Endothelial cell of umbilical vein (primary cell): ENCODE data around the gene COPE. TPM values are rescaled to one million over a fixed set of nuclear protein-coding genes. Genes with fewer than 3 reads are reported as not detected.

ENCODE experiments used
- BruUV-seq: library from RNA; stranded (reverse); fragments of 400-500 nt; replicated peaks from 2 replicates; lab custom pipeline; 2021; lab: Mats Ljungman, UMichigan
- CTCF ChIA-PET: fragments of 300-600, 350-600 bp; sonication (Branson Sonifier 250); formaldehyde crosslinking; loops from one replicate; lab custom pipeline; 2021; ENCODE audit warnings: antibody characterized with exemption, inconsistent platforms; lab: Charles Lee
- POLR2A ChIA-PET: fragments of 300-600, 350-600 bp; sonication (Branson Sonifier 250); formaldehyde crosslinking; loops from one replicate; lab custom pipeline; 2021; ENCODE audit warnings: antibody characterized with exemption, inconsistent platforms; lab: Charles Lee
- DNase-seq: peaks from one replicate; pipeline ENCODE4 v3.0.0-alpha.2; 2011; ENCODE audit warnings: low read depth, low spot score
- FAIRE-seq: peaks from 2 replicates; lab custom pipeline; 2011; peaks lifted over from hg19 to GRCh38; lab: Jason Lieb, UNC
- H2AFZ ChIP-seq: 2 replicates; pipeline ENCODE4 v1.6.0; 2012; ENCODE audit warnings: low read depth, low read length, control low read depth, inconsistent platforms
- H3K27ac ChIP-seq: 2 replicates; pipeline ENCODE4 v1.5.1; 2011; ENCODE audit warnings: low read depth, mild to moderate bottlenecking, control low read depth, low read length, moderate library complexity; ENCODE audit not compliant: insufficient read depth
- H3K27me3 ChIP-seq, 2 experiments: 2 replicates each; pipeline versions ENCODE4 v1.6.0 to v1.6.1; 2011; ENCODE audit warnings: low read length in 2 of 2, mixed read lengths in 1 of 2; ENCODE audit not compliant: control insufficient read depth in 2 of 2, insufficient read depth in 2 of 2
- H3K36me3 ChIP-seq, 2 experiments: 2 replicates in 1 of 2; 3 replicates in 1 of 2; pipeline ENCODE4 v1.5.1; 2011; ENCODE audit warnings: low read length in 2 of 2, mild to moderate bottlenecking in 1 of 2, moderate library complexity in 1 of 2; ENCODE audit not compliant: control insufficient read depth in 2 of 2, insufficient read depth in 2 of 2; ENCODE audit errors: extremely low read depth in 1 of 2
- H3K4me1 ChIP-seq: 3 replicates; pipeline ENCODE4 v1.5.1; 2011; ENCODE audit warnings: mild to moderate bottlenecking, low read length; ENCODE audit not compliant: control insufficient read depth, insufficient read depth; ENCODE audit errors: extremely low read depth
- H3K4me2 ChIP-seq: 2 replicates; pipeline ENCODE4 v1.6.1; 2011; ENCODE audit warnings: low read length, control low read depth, mixed read lengths; ENCODE audit not compliant: insufficient read depth
- H3K4me3 ChIP-seq, 3 experiments: fragments of 200-600 bp in 1 of 3; sonication (generic), shearing (Covaris generic) in 1 of 3; replicated peaks in 1 of 3; 2 replicates each; pipeline ENCODE4 v1.5.1; 2011 to 2016; ENCODE audit warnings: control low read depth in 3 of 3, low read length in 3 of 3, mild to moderate bottlenecking in 2 of 3, inconsistent platforms in 1 of 3, low read depth in 1 of 3, moderate library complexity in 1 of 3; ENCODE audit not compliant: insufficient read depth in 1 of 3
- H3K79me2 ChIP-seq: 2 replicates; pipeline ENCODE4 v1.6.0; 2012; ENCODE audit warnings: low read length, inconsistent platforms; ENCODE audit not compliant: control insufficient read depth, insufficient read depth
- H3K9ac ChIP-seq: replicated peaks from 2 replicates; pipeline ENCODE3; 2011; ENCODE audit warnings: low read length, control low read depth; ENCODE audit not compliant: insufficient read depth; ENCODE audit errors: extremely low read depth
- H3K9me1 ChIP-seq: replicated peaks from 3 replicates; pipeline ENCODE4 v1.6.0; 2011; ENCODE audit warnings: mild to moderate bottlenecking, low read length; ENCODE audit not compliant: control insufficient read depth, insufficient read depth; ENCODE audit errors: extremely low read depth
- H3K9me3 ChIP-seq: replicated peaks from 2 replicates; pipeline ENCODE4 v1.5.1; 2012; ENCODE audit warnings: low read length, inconsistent platforms; ENCODE audit not compliant: control insufficient read depth, insufficient read depth
- H4K20me1 ChIP-seq: replicated peaks from 2 replicates; pipeline ENCODE3; 2011; ENCODE audit warnings: mild to moderate bottlenecking, low read length; ENCODE audit not compliant: control insufficient read depth, insufficient read depth; ENCODE audit errors: extremely low read depth
- EZH2 ChIP-seq: IDR thresholded peaks from 2 replicates; pipeline ENCODE4 v1.6.1; 2012; ENCODE audit warnings: borderline replicate concordance, low read depth, mild to moderate bottlenecking, moderate library complexity, low read length, inconsistent platforms; ENCODE audit not compliant: severe bottlenecking
- FOS ChIP-seq: IDR thresholded peaks from 2 replicates; pipeline ENCODE4 v1.6.1; 2011; ENCODE audit warnings: mild to moderate bottlenecking, low read length, moderate library complexity, borderline replicate concordance; ENCODE audit not compliant: insufficient read depth
- GATA2 ChIP-seq: IDR thresholded peaks from 2 replicates; pipeline ENCODE4 v1.7.0; 2011; ENCODE audit warnings: low read depth, mild to moderate bottlenecking, moderate library complexity, mixed read lengths, low read length; ENCODE audit not compliant: insufficient read length, insufficient read depth
- JUN ChIP-seq: IDR thresholded peaks from 2 replicates; pipeline ENCODE4 v1.6.1; 2011; ENCODE audit warnings: borderline replicate concordance, low read depth; ENCODE audit not compliant: insufficient read length, insufficient read depth
- MYC ChIP-seq: IDR thresholded peaks from one replicate; pipeline ENCODE4 v1.6.1; 2011; ENCODE audit warnings: mild to moderate bottlenecking, low read depth, low read length
- POLR2A ChIP-seq: IDR thresholded peaks from 2 replicates; pipeline ENCODE4 v1.6.1; 2012; ENCODE audit warnings: low read depth, mild to moderate bottlenecking, control low read depth, low read length
- POLR2AphosphoS5 ChIP-seq: IDR thresholded peaks from 2 replicates; pipeline ENCODE4 v1.6.1; 2012; ENCODE audit warnings: low read depth, mild to moderate bottlenecking, control low read depth, low read length, moderate library complexity; ENCODE audit not compliant: insufficient read depth
- dilution Hi-C: fragments of 300-500 bp; cut with MboI; formaldehyde crosslinking; loops from one replicate; pipeline ENCODE4 v1.15.0; 2019; ENCODE audit warnings: low sequenced_read_pairs; ENCODE audit not compliant: extremely low pct_ligation_motif_present
- intact Hi-C: fragments of 100-400 bp; cut with micrococcal nuclease; formaldehyde crosslinking; loops from one replicate; pipeline ENCODE4 v1.10.0; 2022
- polyA plus RNA-seq, 4 experiments: library from polyadenylated mRNA; depleted of rRNA in 3 of 4; stranded (reverse) in 3 of 4; unstranded in 1 of 4; fragments of >200 nt; gene quantifications; 2 replicates each; pipeline versions ENCODE4 v1.2.1 to v1.2.3, GENCODE V29; 2011 to 2012; ENCODE audit warnings: missing spikeins in 1 of 4
- total RNA-seq: library from RNA; stranded (reverse); gene quantifications from 2 replicates; pipeline ENCODE4 v1.2.3, GENCODE V29; 2021
- TF ChIP-seq, protein P1 (sequence below): IDR thresholded peaks from 2 replicates; pipeline ENCODE4 v1.6.1; 2011; ENCODE audit not compliant: insufficient read depth, insufficient read length
- TF ChIP-seq, protein P2 (sequence below), 2 donors: IDR thresholded peaks; 1 replicate in 1 of 2; 2 replicates in 1 of 2; pipeline ENCODE4 v1.5.1; 2011; ENCODE audit warnings: low read length in 2 of 2, mild to moderate bottlenecking in 2 of 2, moderate library complexity in 2 of 2, control low read depth in 1 of 2, inconsistent platforms in 1 of 2, low read depth in 1 of 2; ENCODE audit not compliant: insufficient read depth in 1 of 2; ENCODE audit errors: extremely low read depth in 1 of 2

The COPE gene
- total and polyA plus RNA-seq, 2 donors (not counting 3 experiments of a cell fraction or from before 2014, with no cell fraction given), result 252 to 407 TPM

DNA sequence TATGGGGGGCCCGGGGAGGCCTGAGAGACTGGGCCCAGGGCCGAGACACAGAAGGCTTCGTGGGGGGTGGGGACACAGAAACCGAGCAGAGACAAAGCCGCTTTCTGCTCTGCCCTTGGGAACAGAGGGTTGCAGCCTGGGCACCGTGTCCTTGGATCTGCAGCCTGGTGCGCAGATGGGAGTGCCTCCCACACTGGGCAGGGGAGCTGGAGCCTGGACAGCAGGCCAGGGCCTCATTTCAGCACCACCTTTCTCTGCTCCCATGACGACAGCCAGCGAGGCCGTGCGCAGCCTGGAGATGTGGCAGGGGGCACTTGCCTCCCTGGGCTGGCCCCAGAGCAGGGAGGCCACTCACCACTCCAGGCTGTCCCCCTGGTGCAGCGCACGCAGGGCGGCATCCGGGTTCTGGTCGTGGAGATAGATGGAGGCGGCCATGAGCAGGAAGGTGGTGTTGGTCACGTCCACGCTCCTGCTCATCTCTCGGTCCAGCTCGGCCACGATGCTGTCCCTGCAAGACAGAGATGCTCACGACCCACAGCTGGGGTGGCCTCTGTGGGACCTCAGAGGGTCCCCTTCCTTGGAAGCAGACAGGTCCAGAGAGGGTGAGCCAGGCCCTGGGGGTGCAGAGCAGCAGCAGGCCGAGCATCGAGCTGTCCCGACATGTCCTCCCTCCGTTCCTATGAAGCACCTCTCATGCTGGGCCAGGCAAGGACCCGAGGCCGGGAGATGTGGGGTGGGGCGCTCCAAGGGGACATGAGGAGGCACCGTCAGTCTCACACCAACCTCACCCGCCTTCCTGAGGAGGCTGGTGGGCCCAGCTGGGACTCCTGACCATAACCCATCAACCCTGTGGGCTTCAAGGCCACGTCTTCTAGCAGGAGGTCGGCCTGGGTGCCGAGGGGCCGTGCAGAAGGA lies 12.3 kb downstream of the COPE start:
- Histone ChIP-seq H3K36me3 (peaks cover 6 to 48% of the 10 kb centered on the region in 2 experiments), H3K27me3 (no peaks in the 10 kb centered on the region), H3K79me2 (no peaks in the 10 kb centered on the region), H3K4me3 (no peak overlapping the region), H3K9me1 (no peaks in the 10 kb centered on the region), H4K20me1 (no peaks in the 10 kb centered on the region), H3K4me1 (no peaks in the 10 kb centered on the region), H2AFZ (no peak overlapping the region), H3K27ac (no peak overlapping the region), H3K4me2 (no peak overlapping the region), H3K9me3 (no peaks in the 10 kb centered on the region), H3K9ac (no peak overlapping the region)
- BruUV-seq, result no TSS peak
- FAIRE-seq, result no peak
- DNase-seq, result no peak
- intact Hi-C loops, result no loop called here
- dilution Hi-C loops, result no loop called here
- ChIA-PET POLR2A (interaction anchor here (1.3 kb wide), 1 partner anchor 12 kb away, joined by 4 read pairs; the partner anchor contains the start of genes COPE and DDX49), CTCF (no interaction called here)
- TF ChIP-seq POLR2AphosphoS5 (no peak), FOS (no peak), POLR2A (no peak), GATA2 (no peak), MYC (no peak), JUN (no peak), EZH2 (no peak)
- TF ChIP-seq, protein P1, sequence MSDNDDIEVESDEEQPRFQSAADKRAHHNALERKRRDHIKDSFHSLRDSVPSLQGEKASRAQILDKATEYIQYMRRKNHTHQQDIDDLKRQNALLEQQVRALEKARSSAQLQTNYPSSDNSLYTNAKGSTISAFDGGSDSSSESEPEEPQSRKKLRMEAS, result no peak
- TF ChIP-seq, protein P2, sequence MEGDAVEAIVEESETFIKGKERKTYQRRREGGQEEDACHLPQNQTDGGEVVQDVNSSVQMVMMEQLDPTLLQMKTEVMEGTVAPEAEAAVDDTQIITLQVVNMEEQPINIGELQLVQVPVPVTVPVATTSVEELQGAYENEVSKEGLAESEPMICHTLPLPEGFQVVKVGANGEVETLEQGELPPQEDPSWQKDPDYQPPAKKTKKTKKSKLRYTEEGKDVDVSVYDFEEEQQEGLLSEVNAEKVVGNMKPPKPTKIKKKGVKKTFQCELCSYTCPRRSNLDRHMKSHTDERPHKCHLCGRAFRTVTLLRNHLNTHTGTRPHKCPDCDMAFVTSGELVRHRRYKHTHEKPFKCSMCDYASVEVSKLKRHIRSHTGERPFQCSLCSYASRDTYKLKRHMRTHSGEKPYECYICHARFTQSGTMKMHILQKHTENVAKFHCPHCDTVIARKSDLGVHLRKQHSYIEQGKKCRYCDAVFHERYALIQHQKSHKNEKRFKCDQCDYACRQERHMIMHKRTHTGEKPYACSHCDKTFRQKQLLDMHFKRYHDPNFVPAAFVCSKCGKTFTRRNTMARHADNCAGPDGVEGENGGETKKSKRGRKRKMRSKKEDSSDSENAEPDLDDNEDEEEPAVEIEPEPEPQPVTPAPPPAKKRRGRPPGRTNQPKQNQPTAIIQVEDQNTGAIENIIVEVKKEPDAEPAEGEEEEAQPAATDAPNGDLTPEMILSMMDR (IDR thresholded peaks at IDR 0.05; ENCODE audit: extremely low read depth in 1 of 2, insufficient read depth in 1 of 2, low read depth in 1 of 2, low read length in 2 of 2), result no peak
